Adipocyte (in vitro differentiated cells): Measurements from ENCODE around the gene TNFRSF1A.

Source experiments
- DNase-seq: peaks from one replicate; pipeline ENCODE4 v3.0.0-alpha.2; 2015; ENCODE audit warnings: low read depth
- H3K27me3 ChIP-seq: replicated peaks from 2 replicates; pipeline ENCODE4 v1.7.0; 2013; ENCODE audit warnings: mild to moderate bottlenecking, low read length, moderate library complexity; ENCODE audit not compliant: control insufficient read depth, insufficient read depth
- H3K36me3 ChIP-seq: 2 replicates; pipeline ENCODE4 v1.7.0; 2013; ENCODE audit warnings: low read length, mild to moderate bottlenecking, moderate library complexity; ENCODE audit not compliant: control insufficient read depth, insufficient read depth, severe bottlenecking
- H3K4me1 ChIP-seq: 2 replicates; pipeline ENCODE4 v1.7.0; 2013; ENCODE audit warnings: mild to moderate bottlenecking, low read length, moderate library complexity; ENCODE audit not compliant: control insufficient read depth, insufficient read depth
- H3K4me3 ChIP-seq: 2 replicates; pipeline ENCODE4 v1.7.0; 2013; ENCODE audit warnings: mild to moderate bottlenecking, low read length, moderate library complexity
- H3K9ac ChIP-seq: 2 replicates; pipeline ENCODE4 v1.7.0; 2013; ENCODE audit warnings: mild to moderate bottlenecking, low read length, moderate library complexity
- H3K9me3 ChIP-seq: 2 replicates; pipeline ENCODE4 v1.7.0; 2013; ENCODE audit warnings: mild to moderate bottlenecking, low read length, moderate library complexity; ENCODE audit not compliant: control insufficient read depth

Gene TNFRSF1A

DNA sequence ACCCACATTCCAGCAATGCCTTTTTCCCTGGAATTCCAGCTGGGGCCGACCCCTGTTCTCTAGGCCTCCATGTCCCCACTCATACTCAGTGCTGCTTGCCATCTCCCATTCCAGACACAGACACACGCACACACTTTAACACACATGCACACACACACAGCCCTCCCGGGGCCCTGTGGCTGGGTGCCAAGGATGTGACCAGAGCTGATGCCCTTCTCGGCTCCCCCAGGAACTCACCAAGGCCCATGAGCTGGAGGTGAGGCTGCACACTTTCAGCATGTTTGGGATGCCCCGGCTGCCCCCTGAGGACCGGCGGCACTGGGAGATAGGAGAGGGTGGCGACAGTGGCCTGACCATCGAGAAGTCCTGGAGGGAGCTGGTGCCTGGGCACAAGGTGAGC lies 27.1 kb downstream of the TNFRSF1A start:
- Histone ChIP-seq H3K4me1 (peaks cover 57% of the 10 kb centered on the region), H3K9me3 (no peaks in the 10 kb centered on the region), H3K27me3 (no peaks in the 10 kb centered on the region), H3K36me3 (peaks cover 12% of the 10 kb centered on the region), H3K9ac (peak overlapping the region; percentile 21), H3K4me3 (no peak overlapping the region)
- no peak for DNase-seq

DNA sequence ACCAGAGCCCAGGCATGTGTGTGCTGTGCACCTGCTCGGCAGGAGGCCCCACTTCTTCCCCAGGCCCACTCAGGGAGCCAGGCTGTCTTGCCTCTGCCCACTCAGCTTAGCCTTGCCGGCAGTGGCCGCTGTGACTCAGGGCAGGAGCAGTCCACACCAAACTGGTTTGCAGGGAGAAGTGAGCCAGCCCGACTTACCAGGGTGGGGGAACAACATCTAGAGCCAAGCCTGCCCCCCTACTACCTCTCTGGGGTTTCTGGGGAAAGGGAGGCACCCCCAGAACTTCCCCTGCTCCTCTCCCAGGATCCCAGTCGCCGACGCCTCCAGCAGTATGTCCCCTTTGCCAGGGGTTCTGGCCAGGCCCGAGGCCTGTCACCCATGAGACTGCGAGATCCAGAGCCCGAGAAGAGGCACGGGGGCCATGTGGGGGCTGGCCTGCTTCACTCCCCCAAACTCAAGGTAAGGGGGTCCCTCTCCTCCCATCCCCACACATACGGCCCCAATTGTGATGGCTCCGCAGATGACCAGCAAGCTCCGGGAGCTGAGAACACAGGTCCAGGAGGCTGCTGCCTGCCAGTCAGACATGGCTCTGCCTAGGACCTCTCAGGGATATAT lies 28.4 kb downstream of the TNFRSF1A start:
- Histone ChIP-seq H3K9ac (peak overlapping the region; percentile 83), H3K4me3 (peak overlapping the region; percentile 42), H3K27me3 (no peaks in the 10 kb centered on the region), H3K36me3 (peaks cover 8% of the 10 kb centered on the region), H3K4me1 (peaks cover 57% of the 10 kb centered on the region), H3K9me3 (no peaks in the 10 kb centered on the region)
- DNase-seq, result no peak

DNA sequence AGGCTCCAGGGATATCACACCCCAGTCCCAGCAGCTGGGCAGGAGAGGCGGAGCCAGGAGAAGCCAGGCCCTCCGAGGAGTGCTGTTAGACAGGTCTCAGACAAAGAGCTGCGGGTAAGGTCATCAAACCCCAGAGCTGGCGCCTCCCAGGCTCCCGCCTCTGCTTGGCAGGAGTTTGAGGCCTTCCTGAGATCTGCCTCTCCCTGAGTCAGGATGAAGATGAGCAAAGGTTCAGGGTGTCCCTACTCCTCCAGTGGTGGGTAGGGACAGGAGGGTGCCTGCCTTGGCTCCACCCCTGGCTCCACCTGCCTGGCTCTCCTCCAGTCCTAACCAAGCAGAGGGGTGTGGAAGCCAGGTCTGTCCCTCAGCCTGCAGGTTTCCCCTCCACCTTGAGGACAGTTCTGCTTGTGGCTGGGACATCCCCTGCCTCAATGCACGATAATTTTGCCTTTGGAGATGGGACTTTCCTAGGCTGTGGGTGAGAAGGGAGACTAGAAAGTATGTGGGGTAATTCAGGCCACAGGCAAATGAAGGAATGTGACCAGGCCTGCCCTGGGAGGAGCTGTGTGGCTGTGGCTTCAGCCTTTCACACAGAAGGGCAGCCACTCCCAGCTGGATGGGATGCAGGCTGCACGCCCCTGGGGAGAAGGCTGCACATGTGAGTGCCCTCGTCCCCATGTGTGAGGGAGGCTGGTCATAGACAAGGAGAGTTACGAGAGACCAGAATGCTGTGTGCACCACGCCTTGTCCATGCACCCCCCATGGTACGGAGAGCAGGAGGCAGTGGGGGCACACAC lies 29.1 kb downstream of the TNFRSF1A start:
- peak; percentile 38 for DNase-seq
- no peaks in the 10 kb centered on the region for H3K27me3 ChIP-seq
- peak overlapping the region; percentile 83 for H3K9ac ChIP-seq
- H3K4me3 ChIP-seq, result peak overlapping the region; percentile 45
- peaks cover 8% of the 10 kb centered on the region for H3K36me3 ChIP-seq
- H3K9me3 ChIP-seq, result no peaks in the 10 kb centered on the region
- H3K4me1 ChIP-seq, result peaks cover 57% of the 10 kb centered on the region

DNA sequence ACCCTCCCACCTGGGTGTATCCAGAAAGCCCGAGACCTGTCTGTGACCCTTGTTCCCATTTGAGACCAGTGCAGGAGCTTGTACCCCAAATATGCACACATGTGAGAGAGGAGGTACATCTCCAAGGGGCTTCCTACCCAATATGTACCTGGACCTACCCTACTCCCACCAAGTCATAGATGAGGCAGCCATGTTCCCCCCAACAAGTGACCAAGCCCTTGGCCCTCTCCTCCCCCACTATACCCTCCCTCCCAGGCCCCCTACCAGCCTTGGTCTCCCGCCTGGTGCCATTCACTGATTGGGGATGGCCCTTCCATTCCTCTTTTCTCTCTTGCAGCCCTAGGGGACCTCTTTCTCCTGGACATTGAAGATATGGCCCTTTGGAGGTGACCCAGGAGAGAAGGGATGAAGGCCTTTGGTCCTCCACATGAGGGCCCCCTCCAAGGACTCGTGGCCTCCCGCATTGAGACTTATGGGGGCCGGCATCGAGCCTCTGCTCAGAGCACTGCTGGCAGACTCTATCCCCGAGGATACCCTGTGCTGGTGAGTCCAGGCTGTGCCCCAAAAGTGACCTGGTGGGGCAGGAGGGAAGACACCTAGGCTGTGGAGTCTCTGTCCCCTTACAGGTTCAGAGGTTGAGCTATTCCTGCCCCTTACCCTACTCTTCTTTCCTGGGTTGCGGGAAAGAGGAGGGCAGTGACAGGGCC lies 29.9 kb downstream of the TNFRSF1A start:
- DNase-seq, result no peak
- Histone ChIP-seq H3K9ac (peak overlapping the region; percentile 83), H3K27me3 (no peaks in the 10 kb centered on the region), H3K4me1 (peaks cover 54% of the 10 kb centered on the region), H3K4me3 (peak overlapping the region; percentile 45), H3K9me3 (no peaks in the 10 kb centered on the region), H3K36me3 (peaks cover 8% of the 10 kb centered on the region)

DNA sequence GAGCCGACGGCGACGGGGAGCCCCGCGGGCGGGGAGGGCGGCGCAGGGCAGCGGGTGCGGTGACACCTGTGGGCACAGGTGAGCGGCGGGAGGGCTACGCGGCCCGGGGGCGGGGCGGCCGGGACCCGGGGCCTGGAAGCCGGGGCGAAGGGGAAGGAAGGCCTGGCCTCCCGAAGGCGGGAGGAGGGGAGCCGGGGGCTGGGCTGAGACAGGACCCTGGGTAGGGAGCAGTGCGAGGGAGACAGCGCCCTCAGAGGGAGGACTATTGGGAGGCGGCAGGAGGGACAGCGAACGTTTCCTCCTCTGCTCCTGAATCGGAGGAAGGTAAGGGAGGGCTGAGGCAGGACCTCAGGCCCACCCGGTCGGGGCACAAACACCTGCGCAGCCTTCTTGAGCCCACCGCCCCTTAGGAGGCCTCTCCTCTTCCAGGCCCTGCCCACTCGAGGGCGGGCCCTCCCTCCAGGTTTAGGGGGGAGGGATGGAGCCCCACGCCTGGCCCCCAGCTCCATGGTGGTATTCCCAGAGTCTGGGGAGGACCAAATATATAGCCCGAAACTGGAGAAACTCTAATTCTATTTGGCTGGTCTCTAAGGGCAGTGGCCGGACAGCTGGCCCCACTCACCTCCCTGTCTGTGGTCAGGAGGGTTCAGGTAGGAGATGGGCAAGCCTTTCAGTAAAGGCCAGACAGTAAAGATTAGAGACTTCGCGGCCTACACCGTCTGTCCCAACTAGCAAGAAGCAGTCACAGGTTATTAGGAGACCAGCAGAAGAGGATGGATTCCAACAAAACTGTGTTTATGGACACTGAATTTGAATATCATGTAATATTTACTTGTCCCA lies 30.9 kb downstream of the TNFRSF1A start:
- Histone ChIP-seq H3K4me1 (peaks cover 45% of the 10 kb centered on the region), H3K27me3 (no peaks in the 10 kb centered on the region), H3K4me3 (peak overlapping the region; percentile 73), H3K9ac (peak overlapping the region; percentile 62), H3K36me3 (peaks cover 8% of the 10 kb centered on the region), H3K9me3 (no peaks in the 10 kb centered on the region)
- DNase-seq, result no peak

DNA sequence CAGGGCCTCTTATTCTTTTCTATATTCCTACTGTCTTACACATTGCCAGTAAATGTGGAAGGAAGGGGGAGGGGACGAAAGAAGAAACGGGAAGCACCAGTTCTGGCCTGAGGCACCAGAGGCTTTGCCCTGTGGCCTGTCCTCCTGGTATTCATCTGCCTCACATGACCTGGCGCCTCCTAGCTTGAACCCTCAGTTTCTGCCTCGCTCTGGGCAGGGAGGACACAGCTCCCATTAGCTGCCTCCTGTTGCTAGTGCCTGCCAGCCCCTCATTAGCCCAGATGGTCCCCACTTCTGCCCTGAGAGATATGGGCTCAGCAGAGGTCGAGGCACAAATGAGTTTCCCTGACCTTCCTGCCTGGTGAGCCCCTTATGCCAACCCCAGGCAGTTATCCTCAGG lies 34.3 kb downstream of the TNFRSF1A start:
- no peak for DNase-seq
- no peak overlapping the region for H3K9ac ChIP-seq
- H3K4me1 ChIP-seq, result peaks cover 16% of the 10 kb centered on the region
- H3K27me3 ChIP-seq, result no peaks in the 10 kb centered on the region
- no peaks in the 10 kb centered on the region for H3K9me3 ChIP-seq
- H3K4me3 ChIP-seq, result no peak overlapping the region
- no peaks in the 10 kb centered on the region for H3K36me3 ChIP-seq

DNA sequence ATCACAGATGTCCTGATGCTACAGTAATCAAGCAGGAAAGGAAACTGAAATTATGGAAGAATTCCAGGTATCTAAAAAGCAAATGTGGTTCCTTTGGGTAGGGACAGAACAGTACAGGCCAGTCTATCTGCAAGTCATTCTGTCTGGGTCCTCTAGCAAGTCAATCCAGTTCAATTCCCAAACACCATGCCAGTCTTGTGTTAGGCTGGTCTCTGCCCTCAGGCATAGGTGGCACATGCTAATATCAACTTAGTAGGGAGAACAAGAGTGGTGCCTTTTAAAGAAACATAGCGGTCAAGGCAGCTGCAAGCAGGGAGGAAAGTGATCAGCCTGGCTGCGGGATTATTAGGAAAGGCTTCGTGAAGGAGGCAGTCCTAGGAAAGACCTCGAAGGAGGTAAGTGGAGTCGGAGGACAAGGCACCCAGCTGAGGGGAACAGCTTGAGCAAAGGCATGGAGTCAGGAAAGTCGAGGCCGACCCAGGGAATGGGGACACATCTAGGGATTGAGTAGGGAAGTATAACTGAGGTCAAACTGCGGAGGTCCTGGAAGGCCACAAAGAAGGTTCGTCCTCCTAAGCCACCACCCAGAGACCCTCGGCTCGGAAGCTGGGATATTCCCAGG lies 35.2 kb downstream of the TNFRSF1A start:
- H3K4me1 ChIP-seq, result peaks cover 8% of the 10 kb centered on the region
- H3K9ac ChIP-seq, result no peak overlapping the region
- H3K9me3 ChIP-seq, result no peaks in the 10 kb centered on the region
- no peaks in the 10 kb centered on the region for H3K27me3 ChIP-seq
- H3K4me3 ChIP-seq, result no peak overlapping the region
- H3K36me3 ChIP-seq, result no peaks in the 10 kb centered on the region
- DNase-seq, result no peak

DNA sequence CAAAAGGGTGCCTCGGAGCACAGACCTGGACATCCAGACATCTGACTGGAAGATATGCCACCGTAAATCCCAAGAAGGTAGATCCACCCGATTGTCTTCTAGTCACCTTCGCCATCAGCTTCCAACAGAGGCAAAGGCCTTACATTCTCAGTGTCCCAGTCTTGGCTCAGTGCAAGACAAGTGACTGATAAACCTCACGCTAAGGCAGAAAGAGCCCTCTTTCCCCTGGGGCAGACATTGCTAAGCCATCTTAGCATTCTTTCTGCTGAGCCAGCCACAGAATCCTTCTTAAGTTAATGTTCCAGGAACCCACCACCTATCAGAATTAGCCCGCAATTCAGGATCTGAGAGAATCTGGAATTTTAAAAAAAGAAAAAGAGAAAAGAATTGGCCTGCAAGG lies 35.7 kb downstream of the TNFRSF1A start:
- H3K36me3 ChIP-seq, result no peaks in the 10 kb centered on the region
- H3K27me3 ChIP-seq, result no peaks in the 10 kb centered on the region
- no peak for DNase-seq
- peaks cover 4% of the 10 kb centered on the region for H3K4me1 ChIP-seq
- no peaks in the 10 kb centered on the region for H3K9me3 ChIP-seq
- H3K4me3 ChIP-seq, result no peak overlapping the region
- H3K9ac ChIP-seq, result no peak overlapping the region

DNA sequence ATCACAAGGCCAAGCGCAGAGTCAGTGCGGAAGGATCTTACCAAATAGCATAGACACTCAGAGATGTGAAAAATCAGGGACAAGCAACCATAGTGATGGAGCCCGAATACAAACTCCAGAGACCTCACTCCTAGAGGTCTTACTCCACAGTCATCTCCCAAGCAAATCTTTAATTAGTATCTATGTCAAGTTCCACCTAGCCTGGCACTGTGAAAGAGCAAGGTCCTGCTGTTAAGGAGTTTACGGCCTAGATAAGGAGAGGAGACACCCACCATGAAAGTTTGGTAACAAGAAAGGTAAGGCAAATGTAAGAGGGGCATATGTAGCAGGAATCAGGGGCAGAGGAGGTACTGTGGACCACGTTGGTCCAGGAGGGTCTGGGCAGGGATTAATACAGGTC lies 38.8 kb downstream of the TNFRSF1A start:
- H3K9ac ChIP-seq, result no peak overlapping the region
- no peak overlapping the region for H3K4me3 ChIP-seq
- H3K27me3 ChIP-seq, result no peaks in the 10 kb centered on the region
- H3K36me3 ChIP-seq, result no peaks in the 10 kb centered on the region
- no peak for DNase-seq
- H3K4me1 ChIP-seq, result no peaks in the 10 kb centered on the region
- no peaks in the 10 kb centered on the region for H3K9me3 ChIP-seq

DNA sequence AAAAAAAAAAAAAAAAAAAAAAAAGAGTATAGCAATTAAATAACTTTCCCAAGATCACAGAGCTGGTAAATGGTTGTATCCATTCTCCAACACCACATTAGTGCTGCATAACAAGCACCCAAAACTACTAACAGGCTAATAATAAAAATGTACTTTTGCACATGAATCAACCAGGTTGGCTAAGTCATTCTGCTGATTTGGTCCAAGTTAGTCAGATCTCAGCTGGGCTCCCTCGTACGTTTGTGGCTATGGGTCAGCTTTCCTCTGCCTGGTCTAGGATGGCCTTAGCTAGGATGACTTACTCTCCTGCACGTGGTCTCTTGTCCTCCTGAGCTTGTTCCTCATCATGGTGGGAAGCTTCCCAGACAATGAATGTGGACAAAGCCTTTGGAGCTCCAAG lies 39.3 kb downstream of the TNFRSF1A start:
- Histone ChIP-seq H3K9ac (no peak overlapping the region), H3K4me3 (no peak overlapping the region), H3K27me3 (no peaks in the 10 kb centered on the region), H3K36me3 (no peaks in the 10 kb centered on the region), H3K4me1 (no peaks in the 10 kb centered on the region), H3K9me3 (no peaks in the 10 kb centered on the region)
- no peak for DNase-seq
